Measurements from ENCODE around the gene TSEN2. TPM values are rescaled to one million over a fixed set of nuclear protein-coding genes. Genes with fewer than 3 reads are reported as not detected.

The TSEN2 gene
- total RNA-seq, 4 donors from 2014 or later, result 20.9 to 47.6 (median 30.1) TPM

DNA sequence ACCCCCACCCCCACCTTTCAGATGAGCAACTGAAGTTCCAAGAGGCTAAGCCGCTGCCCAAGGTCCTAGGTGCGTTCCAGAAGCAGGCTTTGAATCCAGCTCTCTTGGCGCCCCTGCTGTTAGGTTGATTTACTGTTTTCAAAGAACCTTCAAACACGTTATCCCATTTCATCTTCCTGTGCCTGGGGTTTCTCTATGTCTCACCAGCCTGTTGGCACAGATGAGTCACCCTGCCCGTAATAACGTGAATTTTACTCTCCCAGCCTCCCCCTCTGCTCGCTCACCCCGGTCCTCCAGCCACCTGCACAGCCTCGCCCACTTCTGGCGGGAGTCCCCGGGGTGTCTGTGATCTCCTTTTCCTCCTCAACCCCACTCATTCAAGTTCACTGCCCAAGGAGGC is 13.0 kb upstream of the TSEN2 start:
- no peak overlapping the region for H3K4me3 ChIP-seq
- intact Hi-C loops (cut with DNase I; ENCODE audit: low total_unique reads) (no loop called here), in situ Hi-C loops (cut with MboI; ENCODE audit: low pct_ligation_motif_present in 1 of 4, low pct_unique_long_range_greater_than_20kb in 1 of 4, low sequenced_read_pairs in 3 of 4) (loop anchor here in 2 of 4 donors (10.0 kb wide), 2 partner anchors 176 to 346 kb away; no protein-coding TSS in a partner anchor)
- peak overlapping the region in 1 of 4 donors; percentile 16 for H3K27ac ChIP-seq
- H3K9me3 ChIP-seq, result no peaks in the 10 kb centered on the region
- peaks cover 0 to 16% (median 7%) of the 10 kb centered on the region in 4 donors for H3K4me1 ChIP-seq
- WGBS, 2 donors (ENCODE audit: low coverage in 1 of 2), result 25% methylated on average over 11 of the region's 11 CpGs; no CpG with 5 or more reads in 1 of the 2 donors
- no peaks in the 10 kb centered on the region for H3K36me3 ChIP-seq
- DNase-seq, result peak; percentile 36
- TF ChIP-seq POLR2AphosphoS5 (IDR thresholded peaks at IDR 0.05) (no peak), POLR2A (IDR thresholded peaks at IDR 0.05) (no peak)
- TF ChIP-seq, protein P1, sequence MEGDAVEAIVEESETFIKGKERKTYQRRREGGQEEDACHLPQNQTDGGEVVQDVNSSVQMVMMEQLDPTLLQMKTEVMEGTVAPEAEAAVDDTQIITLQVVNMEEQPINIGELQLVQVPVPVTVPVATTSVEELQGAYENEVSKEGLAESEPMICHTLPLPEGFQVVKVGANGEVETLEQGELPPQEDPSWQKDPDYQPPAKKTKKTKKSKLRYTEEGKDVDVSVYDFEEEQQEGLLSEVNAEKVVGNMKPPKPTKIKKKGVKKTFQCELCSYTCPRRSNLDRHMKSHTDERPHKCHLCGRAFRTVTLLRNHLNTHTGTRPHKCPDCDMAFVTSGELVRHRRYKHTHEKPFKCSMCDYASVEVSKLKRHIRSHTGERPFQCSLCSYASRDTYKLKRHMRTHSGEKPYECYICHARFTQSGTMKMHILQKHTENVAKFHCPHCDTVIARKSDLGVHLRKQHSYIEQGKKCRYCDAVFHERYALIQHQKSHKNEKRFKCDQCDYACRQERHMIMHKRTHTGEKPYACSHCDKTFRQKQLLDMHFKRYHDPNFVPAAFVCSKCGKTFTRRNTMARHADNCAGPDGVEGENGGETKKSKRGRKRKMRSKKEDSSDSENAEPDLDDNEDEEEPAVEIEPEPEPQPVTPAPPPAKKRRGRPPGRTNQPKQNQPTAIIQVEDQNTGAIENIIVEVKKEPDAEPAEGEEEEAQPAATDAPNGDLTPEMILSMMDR (IDR thresholded peaks at IDR 0.05), result peak in 1 of 5 experiments; percentile 8
- H3K27me3 ChIP-seq, result no peaks in the 10 kb centered on the region

DNA sequence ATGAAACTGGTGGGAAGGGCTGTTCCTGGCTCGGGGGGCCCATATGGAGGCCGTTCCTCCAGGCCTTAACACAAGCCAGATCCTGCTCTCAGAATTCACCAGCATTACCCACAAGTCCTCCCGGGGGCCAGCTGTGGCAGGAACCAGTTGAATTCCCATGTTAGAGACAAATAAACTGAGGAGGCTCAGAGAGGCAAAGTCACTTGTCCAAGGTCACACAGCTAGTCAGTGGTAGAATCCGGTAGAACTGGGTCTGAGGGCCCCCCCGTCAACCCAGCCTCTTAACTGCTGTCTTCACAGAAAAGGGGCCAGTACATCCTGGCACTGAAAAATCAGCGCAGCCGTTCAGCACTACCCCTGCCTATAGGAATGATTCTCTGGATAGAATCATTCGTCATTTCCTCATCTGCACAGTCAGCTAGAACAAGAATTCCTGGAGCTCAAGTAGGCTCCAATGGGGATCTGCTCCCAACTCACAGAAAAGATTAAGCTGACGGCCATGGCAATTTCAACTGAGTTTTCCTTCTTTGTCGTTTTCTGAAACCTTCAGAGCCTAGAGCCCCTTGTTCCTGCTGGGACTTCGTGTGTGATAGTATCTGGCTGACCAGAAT is 12.2 kb upstream of the TSEN2 start:
- 94% methylated on average over 11 of the region's 11 CpGs; no CpG with 5 or more reads in 1 of the 2 donors for WGBS, 2 donors (ENCODE audit: low coverage in 1 of 2)

DNA sequence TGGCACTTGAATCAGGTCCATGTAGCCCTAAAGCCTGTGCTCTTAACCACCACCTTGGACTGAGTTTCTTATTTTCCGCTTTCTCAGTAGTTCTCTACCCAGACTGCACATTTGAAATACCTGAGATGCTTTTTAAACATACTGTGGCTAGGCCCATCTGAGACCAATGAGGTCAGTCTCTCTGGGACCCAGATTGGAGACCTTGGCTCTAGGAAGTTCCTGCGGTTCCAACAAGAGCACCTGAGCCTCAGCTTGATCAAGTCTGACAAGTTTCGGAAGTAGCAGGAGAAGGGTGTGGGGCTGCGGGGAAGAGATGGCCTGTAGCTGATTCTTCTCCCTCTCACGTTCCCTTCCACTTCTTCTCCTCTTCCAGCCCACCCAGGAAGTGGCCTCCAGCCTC is 11.5 kb upstream of the TSEN2 start:
- Histone ChIP-seq H3K36me3 (no peaks in the 10 kb centered on the region), H3K27ac (no peak overlapping the region), H3K4me1 (peaks cover 0 to 27% (median 6%) of the 10 kb centered on the region in 4 donors), H3K9me3 (no peaks in the 10 kb centered on the region), H3K4me3 (no peak overlapping the region), H3K27me3 (no peaks in the 10 kb centered on the region)
- WGBS, 2 donors (ENCODE audit: low coverage in 1 of 2), result 88 to 91% methylated on average over 1 to 5 of the region's 5 CpGs
- intact Hi-C loops (cut with DNase I; ENCODE audit: low total_unique reads) (no loop called here), in situ Hi-C loops (cut with MboI; ENCODE audit: low pct_ligation_motif_present in 1 of 4, low pct_unique_long_range_greater_than_20kb in 1 of 4, low sequenced_read_pairs in 3 of 4) (loop anchor here in 2 of 4 donors (10.0 kb wide), 2 partner anchors 178 to 348 kb away; no protein-coding TSS in a partner anchor)
- TF ChIP-seq POLR2A (IDR thresholded peaks at IDR 0.05), result no peak
- TF ChIP-seq EP300 (IDR thresholded peaks at IDR 0.05; ENCODE audit: low read depth), result no peak
- TF ChIP-seq POLR2AphosphoS5 (IDR thresholded peaks at IDR 0.05), result no peak
- TF ChIP-seq, protein P1 (IDR thresholded peaks at IDR 0.05), result no peak
- no peak for DNase-seq

More for the DNA sequence above, 12.2 kb upstream of the TSEN2 start:
- no peaks in the 10 kb centered on the region for H3K27me3 ChIP-seq
- H3K4me3 ChIP-seq, result no peak overlapping the region
- in situ Hi-C loops (cut with MboI; ENCODE audit: low pct_ligation_motif_present in 1 of 4, low pct_unique_long_range_greater_than_20kb in 1 of 4, low sequenced_read_pairs in 3 of 4) (loop anchor here in 2 of 4 donors (10.0 kb wide), 2 partner anchors 177 to 347 kb away; no protein-coding TSS in a partner anchor), intact Hi-C loops (cut with DNase I; ENCODE audit: low total_unique reads) (no loop called here)
- no peak overlapping the region for H3K27ac ChIP-seq
- TF ChIP-seq, protein P1 (IDR thresholded peaks at IDR 0.05), result no peak
- no peak for TF ChIP-seq POLR2AphosphoS5 (IDR thresholded peaks at IDR 0.05)
- no peak for TF ChIP-seq EP300 (IDR thresholded peaks at IDR 0.05; ENCODE audit: low read depth)
- no peaks in the 10 kb centered on the region for H3K36me3 ChIP-seq
- DNase-seq, result no peak
- H3K9me3 ChIP-seq, result no peaks in the 10 kb centered on the region
- H3K4me1 ChIP-seq, result peaks cover 0 to 22% (median 6%) of the 10 kb centered on the region in 4 donors

DNA sequence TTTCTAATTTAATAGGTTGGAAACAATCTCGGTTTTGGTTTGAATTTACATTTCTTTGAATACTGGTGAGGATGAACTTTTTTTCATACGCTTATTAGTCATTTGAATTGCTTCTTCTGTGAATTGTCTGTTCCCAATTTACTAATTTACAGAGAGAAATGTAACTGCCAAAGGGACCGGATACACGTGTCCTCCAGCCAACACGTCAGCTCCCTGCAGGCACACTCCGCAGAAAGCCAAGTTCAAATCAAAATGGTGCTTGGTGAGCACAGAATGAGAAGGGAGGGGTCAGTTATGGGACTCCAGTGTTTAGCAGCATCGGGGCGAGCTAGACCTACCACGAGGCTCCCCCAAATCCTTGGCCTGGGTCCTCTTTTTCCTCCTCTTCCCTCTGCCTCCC is 10.8 kb upstream of the TSEN2 start:
- 83% methylated on average over 6 to 9 of the region's 9 CpGs for WGBS, 2 donors (ENCODE audit: low coverage in 1 of 2)
- Histone ChIP-seq H3K36me3 (no peaks in the 10 kb centered on the region), H3K4me3 (no peak overlapping the region), H3K27ac (no peak overlapping the region), H3K4me1 (peaks cover 0 to 28% (median 6%) of the 10 kb centered on the region in 4 donors), H3K27me3 (no peaks in the 10 kb centered on the region), H3K9me3 (no peaks in the 10 kb centered on the region)
- in situ Hi-C loops (cut with MboI; ENCODE audit: low pct_ligation_motif_present in 1 of 4, low pct_unique_long_range_greater_than_20kb in 1 of 4, low sequenced_read_pairs in 3 of 4) (loop anchor here in 2 of 4 donors (10.0 kb wide), 2 partner anchors 179 to 349 kb away; no protein-coding TSS in a partner anchor), intact Hi-C loops (cut with DNase I; ENCODE audit: low total_unique reads) (no loop called here)
- DNase-seq, result no peak
- TF ChIP-seq, protein P1 (IDR thresholded peaks at IDR 0.05), result no peak
- no peak for TF ChIP-seq EP300 (IDR thresholded peaks at IDR 0.05; ENCODE audit: low read depth)
- no peak for TF ChIP-seq POLR2AphosphoS5 (IDR thresholded peaks at IDR 0.05)
- TF ChIP-seq POLR2A (IDR thresholded peaks at IDR 0.05), result no peak

All from transverse colon (tissue), 4 donors.